ENCODE measurements around the gene ITPR3.

The ITPR3 gene

GRCh38 chr6:33725222-33725621 is 104.1 kb downstream of the ITPR3 start:
- TF ChIP-seq CTCF (IDR thresholded peaks at IDR 0.05; ENCODE audit: insufficient read depth, low read depth, low read length, missing control alignments): no peak
- no peak overlapping the region for H3K4me3 ChIP-seq (ENCODE audit: low read depth, low read length)
- DNase-seq (ENCODE audit: low read depth): no peak

- no peak for TF ChIP-seq CTCF (IDR thresholded peaks at IDR 0.05; ENCODE audit: insufficient read depth, low read depth, low read length, missing control alignments)
These were observed 105.0 kb downstream of the ITPR3 start for GRCh38 chr6:33725891-33726673.

GRCh38 chr6:33726696-33727095 is 105.6 kb downstream of the ITPR3 start:
- TF ChIP-seq CTCF (IDR thresholded peaks at IDR 0.05; ENCODE audit: insufficient read depth, low read depth, low read length, missing control alignments): no peak
- DNase-seq (ENCODE audit: low read depth): no peak
- H3K4me3 ChIP-seq (ENCODE audit: low read depth, low read length): no peak overlapping the region

More at GRCh38 chr6:33725891-33726673, 105.0 kb downstream of the ITPR3 start:
- no peak for DNase-seq (ENCODE audit: low read depth)
- no peak overlapping the region for H3K4me3 ChIP-seq (ENCODE audit: low read depth, low read length)

GRCh38 chr6:33727126-33727525 is 106.0 kb downstream of the ITPR3 start:
- no peak overlapping the region for H3K4me3 ChIP-seq (ENCODE audit: low read depth, low read length)
- DNase-seq (ENCODE audit: low read depth): no peak
- TF ChIP-seq CTCF (IDR thresholded peaks at IDR 0.05; ENCODE audit: insufficient read depth, low read depth, low read length, missing control alignments): no peak

GRCh38 chr6:33727932-33728331 is 106.8 kb downstream of the ITPR3 start:
- TF ChIP-seq CTCF (IDR thresholded peaks at IDR 0.05; ENCODE audit: insufficient read depth, low read depth, low read length, missing control alignments): no peak
- H3K4me3 ChIP-seq (ENCODE audit: low read depth, low read length): no peak overlapping the region
- no peak for DNase-seq (ENCODE audit: low read depth)

GRCh38 chr6:33728438-33728837 is 107.3 kb downstream of the ITPR3 start:
- no peak for DNase-seq (ENCODE audit: low read depth)
- TF ChIP-seq CTCF (IDR thresholded peaks at IDR 0.05; ENCODE audit: insufficient read depth, low read depth, low read length, missing control alignments): no peak
- no peak overlapping the region for H3K4me3 ChIP-seq (ENCODE audit: low read depth, low read length)

- DNase-seq (ENCODE audit: low read depth): no peak
- TF ChIP-seq CTCF (IDR thresholded peaks at IDR 0.05; ENCODE audit: insufficient read depth, low read depth, low read length, missing control alignments): no peak
- no peak overlapping the region for H3K4me3 ChIP-seq (ENCODE audit: low read depth, low read length)
These were observed 107.9 kb downstream of the ITPR3 start for GRCh38 chr6:33729059-33729458.

Data from GM12865 (cell line).